Stimulated activated naive B cell treated with anti-CD40 and anti-IgM and Interleukin-4, amounts not matched to agents 10 μg/mL and 1 μg/mL and 100 μg/mL, for 72 hours (primary cell): Measurements from ENCODE around the gene GANAB.
"Not testable (repeated sequence)": the region's sequence is repeated elsewhere in the genome, so short reads cannot be mapped to it uniquely, and the experiment has no call there.

Source experiments
- ATAC-seq, 2 donors: fragments of 150-1000 bp; cut with Tn5 transposase; replicated peaks; 2 replicates each; pipeline ENCODE4 v1.10.0; 2021; ENCODE audit warnings: moderate library complexity in 1 of 2
- DNase-seq: peaks from one replicate; pipeline ENCODE4 v3.0.0; 2021
- H3K27ac Mint-ChIP-seq: one replicate; pipeline ENCODE4 v1.8.0; 2022; ENCODE audit warnings: mild to moderate bottlenecking, mixed read lengths
- H3K27me3 Mint-ChIP-seq, 2 donors: one replicate each; pipeline ENCODE4 v1.8.0; 2022; ENCODE audit warnings: mixed read lengths in 2 of 2
- H3K36me3 Mint-ChIP-seq, 2 donors: one replicate each; pipeline ENCODE4 v1.8.0; 2022; ENCODE audit warnings: mixed read lengths in 2 of 2, mild to moderate bottlenecking in 1 of 2
- H3K4me1 Mint-ChIP-seq, 2 donors: one replicate each; pipeline ENCODE4 v1.8.0; 2022; ENCODE audit warnings: mixed read lengths in 2 of 2, mild to moderate bottlenecking in 1 of 2
- H3K4me3 Mint-ChIP-seq, 2 donors: one replicate each; pipeline ENCODE4 v1.8.0; 2022; ENCODE audit warnings: mild to moderate bottlenecking in 2 of 2, mixed read lengths in 2 of 2, moderate library complexity in 1 of 2
- H3K9me3 Mint-ChIP-seq, 2 donors: one replicate each; pipeline ENCODE4 v1.8.0; 2022; ENCODE audit warnings: mixed read lengths in 2 of 2, mild to moderate bottlenecking in 1 of 2

The GANAB gene

DNA sequence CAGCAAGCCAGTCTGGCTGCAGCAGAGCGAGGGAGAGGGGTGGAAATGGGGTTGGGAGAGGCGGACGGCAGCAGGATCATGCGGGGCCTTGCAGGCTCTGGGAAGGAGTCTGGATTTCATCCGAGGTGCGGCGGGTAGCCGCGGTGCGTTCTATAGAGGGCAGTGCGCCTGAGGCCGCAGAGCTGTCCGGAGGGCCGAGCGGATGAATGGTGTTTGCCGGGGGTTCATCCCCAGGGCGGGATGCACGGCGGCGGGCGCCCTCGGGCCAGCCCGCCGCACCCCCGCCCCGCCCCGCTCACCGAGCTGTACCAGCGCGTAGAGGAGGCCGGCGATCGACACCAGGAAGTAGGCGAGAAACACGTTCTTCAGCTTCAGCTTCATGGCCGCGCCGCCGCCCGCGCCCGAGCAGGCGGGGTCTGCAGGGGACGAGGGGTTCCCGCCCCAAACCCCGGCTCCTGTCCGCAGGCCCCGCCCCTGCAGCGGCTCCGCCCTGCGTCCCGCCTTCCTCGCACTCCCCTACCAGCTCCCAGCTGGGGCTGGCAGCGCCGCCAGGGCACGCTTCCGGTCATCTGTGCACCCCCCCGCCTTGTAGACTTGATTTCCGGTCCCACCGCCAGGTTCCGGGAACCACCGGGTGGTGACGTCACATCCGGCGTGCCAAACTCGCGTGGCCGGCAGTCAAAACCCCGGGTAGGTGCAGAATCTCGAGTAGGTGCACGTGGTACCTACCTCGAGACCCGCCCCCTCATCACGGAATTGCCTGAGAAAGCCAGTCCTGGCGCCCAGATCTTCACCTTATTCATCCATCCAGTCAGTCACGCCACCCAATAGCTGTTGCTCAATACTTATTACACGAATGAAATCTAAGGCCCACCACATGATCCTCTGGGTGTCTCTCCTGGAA is 24.6 kb downstream of the GANAB start, which contains the start of gene B3GAT3:
B3GAT3 (minus strand) TSS at position 420 of the 904 bp plus-strand sequence; CDS start at position 381, 39 bp downstream.
- DNase-seq (peak; percentile 99), ATAC-seq (peak; percentile 96 to 97)
- Mint-ChIP-seq H3K9me3 (no peaks in the 10 kb centered on the region), H3K4me3 (peak within 1 kb of the TSS; percentile 93 to 96), H3K36me3 (peaks cover 20 to 37% of the 10 kb centered on the region in 2 donors), H3K27me3 (no peaks in the 10 kb centered on the region), H3K4me1 (peaks cover 6 to 32% of the 10 kb centered on the region in 2 donors), H3K27ac (peak within 1 kb of the TSS; percentile 98)

DNA sequence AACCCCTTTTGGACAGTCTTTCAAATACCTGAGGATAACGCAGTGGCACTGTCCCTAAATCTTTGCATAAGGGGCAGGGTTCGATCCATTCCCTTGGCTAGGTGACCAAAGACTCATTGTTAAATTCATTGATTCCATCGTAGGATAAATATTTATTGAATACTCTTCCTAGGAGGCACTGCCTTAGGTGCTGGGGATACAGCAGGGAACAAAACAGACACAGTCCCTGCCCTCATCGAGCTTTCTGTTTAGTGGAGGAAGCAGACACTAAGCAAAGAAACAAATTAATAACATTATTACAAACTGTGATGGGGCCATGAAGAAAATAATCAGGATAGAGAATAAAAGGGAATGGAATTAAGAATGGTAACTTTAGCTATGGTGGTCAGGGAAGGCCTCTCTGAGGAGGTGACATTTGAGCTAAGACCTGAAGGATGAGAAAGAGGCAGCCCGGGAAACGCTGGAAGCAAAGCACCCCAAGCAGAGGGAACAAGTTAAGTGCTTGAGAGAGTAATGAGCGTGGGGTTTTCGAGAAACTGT is 25.3 kb downstream of the GANAB start:
- Mint-ChIP-seq H3K27ac (peak overlapping the region; percentile 94), H3K36me3 (peaks cover 18 to 35% of the 10 kb centered on the region in 2 donors), H3K27me3 (no peaks in the 10 kb centered on the region), H3K9me3 (no peaks in the 10 kb centered on the region), H3K4me1 (peaks cover 10 to 32% of the 10 kb centered on the region in 2 donors), H3K4me3 (peak overlapping the region; percentile 93 to 96)
- DNase-seq (no peak), ATAC-seq (no peak)

DNA sequence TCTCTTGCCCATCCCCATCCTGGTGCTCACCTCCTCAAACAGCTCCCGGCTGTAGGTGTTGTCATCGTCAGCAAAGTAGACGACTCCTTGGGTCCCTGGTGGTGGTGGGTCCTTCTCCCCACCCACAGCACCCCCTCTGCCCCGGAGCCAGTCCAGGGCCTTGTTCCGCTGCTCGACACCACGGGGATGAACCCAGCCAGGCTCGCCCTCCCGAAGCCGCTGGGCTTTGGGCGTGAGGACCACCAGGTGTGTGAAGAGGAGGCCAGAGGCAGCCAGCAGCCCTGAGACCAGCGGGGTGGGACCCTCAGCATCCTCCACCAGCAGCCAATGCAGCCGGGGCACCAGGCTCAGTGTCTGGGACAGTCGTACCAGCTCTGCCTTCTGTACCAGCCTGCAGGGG is 29.5 kb downstream of the GANAB start:
- not testable (repeated sequence) for H3K4me3 Mint-ChIP-seq, ATAC-seq, H3K9me3 Mint-ChIP-seq, H3K27ac Mint-ChIP-seq, H3K27me3 Mint-ChIP-seq, DNase-seq
- Mint-ChIP-seq H3K4me1 (peaks cover 12 to 36% of the 10 kb centered on the region in 2 donors), H3K36me3 (peaks cover 15 to 31% of the 10 kb centered on the region in 2 donors)

GRCh38 chr11:62615521-62615920 is 30.9 kb downstream of the GANAB start:
- Mint-ChIP-seq H3K27ac (no peak overlapping the region), H3K9me3 (no peaks in the 10 kb centered on the region), H3K4me3 (no peak overlapping the region), H3K36me3 (peaks cover 18 to 30% of the 10 kb centered on the region in 2 donors), H3K27me3 (no peaks in the 10 kb centered on the region), H3K4me1 (peaks cover 18 to 42% of the 10 kb centered on the region in 2 donors)
- no peak for DNase-seq
- ATAC-seq = no peak

GRCh38 chr11:62614275-62614674 is 32.1 kb downstream of the GANAB start:
- Mint-ChIP-seq H3K27ac (peak overlapping the region; percentile 78), H3K36me3 (peaks cover 23 to 40% of the 10 kb centered on the region in 2 donors), H3K27me3 (no peaks in the 10 kb centered on the region), H3K4me1 (peaks cover 24 to 44% of the 10 kb centered on the region in 2 donors), H3K9me3 (no peaks in the 10 kb centered on the region), H3K4me3 (no peak overlapping the region)
- ATAC-seq (no peak), DNase-seq (no peak)

- H3K4me3 Mint-ChIP-seq = peak overlapping the region; percentile 32 to 75
- H3K27ac Mint-ChIP-seq = no peak overlapping the region
- DNase-seq (no peak), ATAC-seq (no peak)
- no peaks in the 10 kb centered on the region for H3K27me3 Mint-ChIP-seq
- peaks cover 30 to 47% of the 10 kb centered on the region in 2 donors for H3K4me1 Mint-ChIP-seq
- peaks cover 25 to 42% of the 10 kb centered on the region in 2 donors for H3K36me3 Mint-ChIP-seq
- no peaks in the 10 kb centered on the region for H3K9me3 Mint-ChIP-seq
Measured at GRCh38 chr11:62613291-62613778, 33.1 kb downstream of the GANAB start.

DNA sequence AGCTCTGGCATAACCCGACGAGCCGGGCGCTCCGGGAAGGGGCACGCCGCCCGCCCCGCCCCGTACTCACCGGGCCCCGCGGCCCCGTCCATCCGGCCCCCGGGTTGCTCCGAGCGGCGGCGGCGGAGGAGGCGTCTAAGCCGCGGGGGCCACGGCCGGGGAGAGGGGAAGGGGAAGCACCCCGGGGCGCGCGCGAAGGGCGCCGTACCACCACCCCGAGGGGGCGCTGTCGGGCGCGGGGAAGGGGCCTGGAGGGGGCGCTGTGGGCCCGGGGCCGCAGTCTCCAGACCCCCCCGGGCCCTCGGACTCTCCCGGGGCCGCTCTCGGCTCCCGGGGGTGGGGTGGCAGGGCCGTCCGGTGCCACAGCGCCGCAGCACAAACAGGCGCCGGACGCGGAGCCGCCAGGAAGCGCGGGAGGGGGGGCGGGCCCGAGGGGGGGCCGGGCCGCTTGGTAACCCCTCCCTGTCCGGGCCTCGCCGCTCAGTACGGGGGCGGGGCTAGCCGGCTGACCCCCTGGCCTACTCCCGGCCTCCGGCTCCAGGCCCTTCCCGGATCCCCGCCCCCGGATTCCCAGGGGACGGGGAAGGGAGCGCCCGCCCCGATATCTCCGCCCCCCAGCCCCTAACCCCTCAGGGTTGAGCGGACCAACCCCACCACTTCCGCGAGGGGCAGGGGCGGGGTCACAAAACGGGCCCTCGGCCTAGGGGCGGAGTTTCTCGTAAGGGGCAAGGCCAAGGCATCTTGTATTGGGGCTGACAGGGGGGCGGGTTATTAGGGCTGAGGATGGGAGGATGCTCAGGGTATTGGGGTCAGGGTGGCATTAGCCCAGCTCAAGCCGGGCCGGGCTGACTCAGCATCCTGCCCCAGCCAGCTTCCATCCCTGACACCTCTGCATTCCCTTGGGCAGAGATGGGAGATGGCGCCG is 33.8 kb downstream of the GANAB start, which contains the start of the genes EML3 and ROM1:
EML3 (minus strand) TSS at position 410 of the 925 bp plus-strand sequence; CDS start at position 92, 318 bp downstream.
ROM1 (plus strand) TSS at position 892 of the 925 bp plus-strand sequence; CDS start at position 917, 25 bp downstream.
- Mint-ChIP-seq H3K4me1 (peaks cover 35 to 54% of the 10 kb centered on the region in 2 donors), H3K4me3 (peak within 1 kb of the TSS; percentile 93 to 96), H3K27me3 (no peaks in the 10 kb centered on the region), H3K27ac (peak within 1 kb of the TSS; percentile 97), H3K36me3 (peaks cover 32 to 49% of the 10 kb centered on the region in 2 donors), H3K9me3 (no peaks in the 10 kb centered on the region)
- DNase-seq (peak; percentile 87), ATAC-seq (peak; percentile 82 to 83)

- H3K4me1 Mint-ChIP-seq = peaks cover 36 to 57% of the 10 kb centered on the region in 2 donors
- no peaks in the 10 kb centered on the region for H3K9me3 Mint-ChIP-seq
- ATAC-seq = peak; percentile 55
- H3K4me3 Mint-ChIP-seq = peak overlapping the region; percentile 93 to 96
- peak; percentile 50 for DNase-seq
- H3K36me3 Mint-ChIP-seq = peaks cover 32 to 54% of the 10 kb centered on the region in 2 donors
- peak overlapping the region; percentile 97 for H3K27ac Mint-ChIP-seq
- no peaks in the 10 kb centered on the region for H3K27me3 Mint-ChIP-seq
Measured at GRCh38 chr11:62611705-62612365, 34.6 kb downstream of the GANAB start.

DNA sequence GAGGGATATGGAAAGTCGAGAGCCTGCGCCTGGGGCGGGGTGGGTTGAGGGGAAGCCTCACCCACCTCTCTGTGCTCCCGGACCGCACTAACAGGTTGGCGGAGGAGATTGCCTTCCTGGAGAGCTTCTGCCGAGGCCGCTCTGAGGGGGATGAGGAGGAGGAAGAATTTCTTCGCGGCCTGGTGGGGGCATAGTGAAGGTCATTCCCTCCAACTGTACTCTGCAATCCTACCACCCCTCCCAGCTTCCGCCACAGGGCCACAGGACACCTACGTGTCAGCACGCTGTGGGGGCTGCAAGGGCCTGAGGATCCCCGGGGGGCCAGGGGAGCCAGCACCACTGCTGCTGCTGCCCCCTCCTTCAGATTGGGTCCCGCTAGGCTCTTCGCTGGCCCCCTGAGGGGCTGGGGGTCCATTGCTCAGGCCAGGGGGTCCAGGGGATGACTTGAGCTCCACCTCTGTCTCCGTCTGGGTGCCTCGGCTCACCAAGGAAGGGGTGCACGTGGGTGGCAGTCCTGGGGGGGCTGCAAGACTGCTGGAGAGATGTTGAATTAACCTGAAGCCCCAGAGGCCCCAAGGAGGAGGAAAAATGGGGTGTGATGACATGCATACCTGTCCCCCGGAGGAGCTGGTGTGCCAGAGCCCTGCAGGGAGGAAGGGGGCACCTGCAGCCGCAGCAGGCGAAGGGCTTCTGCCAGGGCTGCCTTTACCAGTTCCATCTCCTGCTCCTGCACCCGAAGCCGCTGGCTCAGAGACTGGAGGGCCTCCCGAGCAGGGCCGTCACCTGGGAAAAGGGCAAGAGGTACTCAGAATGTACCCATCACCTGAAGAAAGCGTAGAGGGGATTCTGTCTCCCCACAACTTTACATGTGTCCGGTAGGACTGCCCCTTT is 35.4 kb downstream of the GANAB start:
- peak overlapping the region; percentile 93 to 96 for H3K4me3 Mint-ChIP-seq
- H3K9me3 Mint-ChIP-seq = no peaks in the 10 kb centered on the region
- no peak for DNase-seq
- ATAC-seq = no peak
- H3K36me3 Mint-ChIP-seq = peaks cover 37 to 55% of the 10 kb centered on the region in 2 donors
- peak overlapping the region; percentile 97 for H3K27ac Mint-ChIP-seq
- no peaks in the 10 kb centered on the region for H3K27me3 Mint-ChIP-seq
- peaks cover 32 to 57% of the 10 kb centered on the region in 2 donors for H3K4me1 Mint-ChIP-seq

DNA sequence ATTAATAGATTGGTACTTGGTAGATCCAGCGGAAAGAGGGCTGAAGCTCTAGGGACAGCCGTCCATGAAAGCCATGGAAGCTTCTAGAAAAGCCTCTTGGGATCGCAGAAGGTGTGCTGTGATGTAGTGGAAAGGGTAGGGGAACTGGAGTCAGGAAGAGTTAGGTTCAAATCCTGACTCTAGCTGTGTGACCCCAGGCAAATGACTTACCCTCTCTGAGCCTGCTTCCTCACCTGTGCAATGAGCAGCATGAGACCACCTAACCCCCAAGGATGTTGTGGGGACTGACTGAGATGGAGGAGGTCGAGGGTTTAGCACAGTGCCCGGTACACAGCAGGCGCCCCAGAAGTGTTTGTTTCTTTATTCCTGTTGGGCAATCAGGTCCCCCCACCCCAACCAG is 36.0 kb downstream of the GANAB start:
- Mint-ChIP-seq H3K4me3 (peak overlapping the region; percentile 93 to 96), H3K9me3 (no peaks in the 10 kb centered on the region), H3K27me3 (no peaks in the 10 kb centered on the region), H3K27ac (peak overlapping the region; percentile 51), H3K36me3 (peaks cover 40 to 60% of the 10 kb centered on the region in 2 donors), H3K4me1 (peaks cover 32 to 57% of the 10 kb centered on the region in 2 donors)
- DNase-seq (no peak), ATAC-seq (no peak)

- no peak for DNase-seq
- Mint-ChIP-seq H3K27ac (peak overlapping the region; percentile 6), H3K27me3 (no peaks in the 10 kb centered on the region), H3K9me3 (no peaks in the 10 kb centered on the region), H3K4me1 (peaks cover 36 to 50% of the 10 kb centered on the region in 2 donors), H3K4me3 (no peak overlapping the region), H3K36me3 (peaks cover 46 to 62% of the 10 kb centered on the region in 2 donors)
- ATAC-seq = no peak
Measured at GRCh38 chr11:62608776-62609175, 37.6 kb downstream of the GANAB start.

GRCh38 chr11:62607714-62608113 is 38.7 kb downstream of the GANAB start:
- Mint-ChIP-seq H3K27me3 (no peaks in the 10 kb centered on the region), H3K4me3 (no peak overlapping the region), H3K4me1 (peaks cover 38 to 59% of the 10 kb centered on the region in 2 donors), H3K9me3 (no peaks in the 10 kb centered on the region), H3K36me3 (peaks cover 55 to 72% of the 10 kb centered on the region in 2 donors), H3K27ac (no peak overlapping the region)
- DNase-seq (no peak), ATAC-seq (no peak)
